Esophagus squamous epithelium (tissue), 5 donors: ENCODE data around the gene SPNS2. TPM values are rescaled to one million over a fixed set of nuclear protein-coding genes. Genes with fewer than 3 reads are reported as not detected.

Experiments used
- DNase-seq: peaks from one replicate; lab custom pipeline; 2025; lab: John Stamatoyannopoulos, UW
- H3K27ac ChIP-seq, 4 donors: fragments of 200-600 bp; sonication (generic); one replicate each; pipeline ENCODE4 v1.5.1; 2016 to 2019; ENCODE audit warnings: mild to moderate bottlenecking in 1 of 4
- H3K27me3 ChIP-seq, 4 donors: fragments of 200-600 bp; sonication (generic); 1 replicate in 3 of 4; 2 replicates in 1 of 4; pipeline versions ENCODE4 v1.5.1 to v1.6.0; 2017 to 2021; ENCODE audit warnings: antibody characterized with exemption in 1 of 4
- H3K36me3 ChIP-seq, 3 donors: fragments of 200-600 bp; sonication (generic); one replicate each; pipeline ENCODE4 v1.5.1; 2016 to 2019
- H3K4me1 ChIP-seq, 3 donors: fragments of 200-600 bp; sonication (generic); one replicate each; pipeline ENCODE4 v1.5.1; 2017 to 2019
- H3K4me3 ChIP-seq, 4 donors: fragments of 200-600 bp; sonication (generic); 1 replicate in 3 of 4; 2 replicates in 1 of 4; pipeline ENCODE4 v1.5.1; 2016 to 2019; ENCODE audit warnings: mild to moderate bottlenecking in 2 of 4, moderate library complexity in 1 of 4
- H3K9me3 ChIP-seq, 3 donors: fragments of 200-600 bp; sonication (generic); one replicate each; pipeline ENCODE4 v1.5.1; 2016 to 2019
- POLR2A ChIP-seq, 4 donors: fragments of 450-650 bp; IDR thresholded peaks; one replicate each; pipeline ENCODE4 v1.6.1; 2017; ENCODE audit warnings: antibody characterized with exemption in 4 of 4, mild to moderate bottlenecking in 4 of 4, moderate library complexity in 3 of 4
- WGBS, 2 donors: methylation state at CpG; one replicate each; pipeline ENCODE4 v1.1.5; 2018; 5-methylcytosine and 5-hydroxymethylcytosine counted together
- intact Hi-C: fragments of 100-400 bp; cut with DNase I; formaldehyde crosslinking; loops from one replicate; pipeline ENCODE4 v1.15.0; 2022
- total RNA-seq, 4 donors: library from RNA; depleted of rRNA; stranded (reverse); fragments of >200 nt; gene quantifications; one replicate each; pipeline ENCODE4 v1.1.0, GENCODE V29; 2016
- TF ChIP-seq, protein P1 (sequence below), 6 experiments: fragments of 450-650 bp in 4 of 6; fragments of 200-600 bp in 2 of 6; sonication (generic) in 2 of 6; IDR thresholded peaks; one replicate each; pipeline ENCODE4 v1.5.1; 2016 to 2019; ENCODE audit warnings: antibody characterized with exemption in 6 of 6, mild to moderate bottlenecking in 4 of 6, moderate library complexity in 4 of 6
- donor health status: DM: yes; HTN: yes; CAD: no.

The SPNS2 gene
- total RNA-seq, 4 donors from 2014 or later: 36.8 to 66.6 (median 47.6) TPM

DNA sequence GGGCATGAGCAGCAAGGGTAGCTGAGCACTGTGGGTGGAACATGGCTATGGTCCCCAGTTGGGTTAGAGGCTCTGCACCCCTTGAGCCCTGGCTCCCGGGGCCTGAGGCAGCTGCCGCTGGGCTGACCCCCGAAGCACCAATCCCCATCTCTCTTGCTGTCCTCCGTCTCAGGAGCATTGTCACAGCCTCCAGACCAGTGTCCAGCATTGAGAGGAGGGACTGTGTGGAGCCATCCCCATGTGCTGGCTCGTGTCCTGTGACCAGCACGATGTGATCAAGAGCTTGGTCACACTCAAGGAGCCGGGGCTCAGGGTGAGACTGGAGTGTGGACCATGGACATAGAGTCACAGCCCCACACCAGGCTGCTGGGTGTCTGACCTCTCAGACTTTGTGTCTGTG, 88.5 kb downstream of the SPNS2 start:
- peak overlapping the region; percentile 38 to 87 (median 56) for H3K27ac ChIP-seq
- 88% methylated on average over 4 of the region's 7 CpGs; no CpG with 5 or more reads in 1 of the 2 donors for WGBS, 2 donors
- TF ChIP-seq, protein P1, sequence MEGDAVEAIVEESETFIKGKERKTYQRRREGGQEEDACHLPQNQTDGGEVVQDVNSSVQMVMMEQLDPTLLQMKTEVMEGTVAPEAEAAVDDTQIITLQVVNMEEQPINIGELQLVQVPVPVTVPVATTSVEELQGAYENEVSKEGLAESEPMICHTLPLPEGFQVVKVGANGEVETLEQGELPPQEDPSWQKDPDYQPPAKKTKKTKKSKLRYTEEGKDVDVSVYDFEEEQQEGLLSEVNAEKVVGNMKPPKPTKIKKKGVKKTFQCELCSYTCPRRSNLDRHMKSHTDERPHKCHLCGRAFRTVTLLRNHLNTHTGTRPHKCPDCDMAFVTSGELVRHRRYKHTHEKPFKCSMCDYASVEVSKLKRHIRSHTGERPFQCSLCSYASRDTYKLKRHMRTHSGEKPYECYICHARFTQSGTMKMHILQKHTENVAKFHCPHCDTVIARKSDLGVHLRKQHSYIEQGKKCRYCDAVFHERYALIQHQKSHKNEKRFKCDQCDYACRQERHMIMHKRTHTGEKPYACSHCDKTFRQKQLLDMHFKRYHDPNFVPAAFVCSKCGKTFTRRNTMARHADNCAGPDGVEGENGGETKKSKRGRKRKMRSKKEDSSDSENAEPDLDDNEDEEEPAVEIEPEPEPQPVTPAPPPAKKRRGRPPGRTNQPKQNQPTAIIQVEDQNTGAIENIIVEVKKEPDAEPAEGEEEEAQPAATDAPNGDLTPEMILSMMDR (IDR thresholded peaks at IDR 0.05): no peak
- TF ChIP-seq POLR2A (IDR thresholded peaks at IDR 0.05): no peak

DNA sequence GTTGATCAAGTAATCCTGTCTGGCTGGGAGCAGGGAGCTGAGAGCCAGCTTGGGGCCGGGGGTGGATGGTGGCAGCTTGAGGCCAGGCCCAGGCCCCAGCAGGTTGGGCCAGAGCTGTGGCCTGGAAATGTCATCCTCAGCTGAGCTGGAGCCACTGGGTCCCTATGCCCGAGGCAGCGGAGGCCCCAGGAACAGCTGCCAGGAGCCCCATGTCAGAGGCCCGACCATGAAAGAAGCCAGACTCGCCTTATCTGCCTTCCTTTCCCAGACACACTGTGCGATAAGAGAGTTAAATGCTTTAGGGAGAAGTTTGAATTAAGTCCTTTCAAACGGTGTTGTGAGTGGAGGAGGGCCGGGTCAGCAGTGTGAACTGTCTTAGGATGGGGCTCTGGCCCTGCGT, 89.1 kb downstream of the SPNS2 start:
- Histone ChIP-seq H3K27ac (peak overlapping the region; percentile 38 to 87 (median 56)), H3K4me1 (peaks cover 6 to 39% (median 12%) of the 10 kb centered on the region in 3 donors), H3K4me3 (no peak overlapping the region), H3K9me3 (no peaks in the 10 kb centered on the region), H3K36me3 (no peaks in the 10 kb centered on the region), H3K27me3 (peaks cover 0 to 78% (median 11%) of the 10 kb centered on the region in 4 donors)
- no peak for DNase-seq
- intact Hi-C loops: no loop called here
- no peak for TF ChIP-seq POLR2A (IDR thresholded peaks at IDR 0.05)
- TF ChIP-seq, protein P1 (IDR thresholded peaks at IDR 0.05): no peak
- WGBS, 2 donors: 64 to 83% methylated on average over 7 to 8 of the region's 9 CpGs

More for the DNA sequence above, 88.5 kb downstream of the SPNS2 start:
- Histone ChIP-seq H3K9me3 (no peaks in the 10 kb centered on the region), H3K36me3 (no peaks in the 10 kb centered on the region), H3K4me3 (no peak overlapping the region), H3K27me3 (peaks cover 0 to 84% (median 11%) of the 10 kb centered on the region in 4 donors), H3K4me1 (peaks cover 6 to 37% (median 12%) of the 10 kb centered on the region in 3 donors)
- intact Hi-C loops: no loop called here
- DNase-seq: no peak

DNA sequence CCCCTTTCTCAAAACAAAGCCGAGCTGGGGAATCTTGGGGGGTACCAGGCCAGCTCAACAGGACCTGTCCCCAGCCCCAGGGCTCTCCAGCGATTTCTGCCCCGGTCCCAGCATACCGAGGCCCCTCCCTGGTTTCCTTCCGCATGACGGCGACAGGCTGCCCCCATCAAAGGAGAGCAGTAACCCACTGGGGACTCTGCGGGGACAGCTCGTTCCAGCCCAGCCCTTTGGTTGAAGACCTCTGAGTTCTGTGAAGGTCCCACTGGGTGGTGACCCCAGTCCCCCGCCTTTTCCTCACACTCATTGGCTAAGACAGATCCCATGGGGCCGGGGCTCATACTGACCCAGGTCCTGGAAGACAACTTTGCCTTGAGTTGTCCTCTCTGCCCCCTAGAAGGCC, 89.7 kb downstream of the SPNS2 start:
- no peaks in the 10 kb centered on the region for H3K9me3 ChIP-seq
- peaks cover 0 to 72% (median 10%) of the 10 kb centered on the region in 4 donors for H3K27me3 ChIP-seq
- peak overlapping the region; percentile 38 to 87 (median 56) for H3K27ac ChIP-seq
- peaks cover 6 to 40% (median 12%) of the 10 kb centered on the region in 3 donors for H3K4me1 ChIP-seq
- WGBS, 2 donors: 65 to 77% methylated on average over 4 to 5 of the region's 11 CpGs
- no peak for DNase-seq
- H3K36me3 ChIP-seq: no peaks in the 10 kb centered on the region
- TF ChIP-seq, protein P1 (IDR thresholded peaks at IDR 0.05): no peak
- TF ChIP-seq POLR2A (IDR thresholded peaks at IDR 0.05): no peak
- intact Hi-C loops: no loop called here
- H3K4me3 ChIP-seq: no peak overlapping the region

Other genes starting within 250 kb of the SPNS2 start
- 10 to 100 TPM; 21.0 to 34.7 (median 26.4) TPM for gene ANKFY1, start 234.9 kb upstream of the SPNS2 start, total RNA-seq
- 10 to 100 TPM; 52.5 to 88.2 (median 73.5) TPM for gene UBE2G1, start 132.2 kb upstream of the SPNS2 start, total RNA-seq
- gene SPNS3, start 64.9 kb upstream of the SPNS2 start, total RNA-seq: under 1 TPM in 1 of 4 donors, not detected in 3; 0.27 TPM
- gene MYBBP1A, start 56.5 kb downstream of the SPNS2 start, total RNA-seq: 10 to 100 TPM; 32.4 to 70.0 (median 54.4) TPM
- 100 to 1,000 TPM in 1 of 4 donors, 10 to 100 TPM in 3; 46.0 to 141 (median 68.5) TPM for gene GGT6, start 61.7 kb downstream of the SPNS2 start, total RNA-seq
- gene SMTNL2, start 85.6 kb downstream of the SPNS2 start, total RNA-seq: under 1 TPM; 0.41 to 0.76 (median 0.69) TPM
- under 1 TPM in 1 of 4 donors, not detected in 3; 0.30 TPM for gene ALOX15, start 142.8 kb downstream of the SPNS2 start, total RNA-seq
- 10 to 100 TPM; 10.3 to 25.0 (median 14.7) TPM for gene PELP1, start 205.3 kb downstream of the SPNS2 start, total RNA-seq
- 10 to 100 TPM in 2 of 4 donors, 1 to 10 TPM in 2; 4.4 to 24.8 (median 10.1) TPM for gene ARRB2, start 211.8 kb downstream of the SPNS2 start, total RNA-seq
- gene MED11, start 232.5 kb downstream of the SPNS2 start, total RNA-seq: 10 to 100 TPM; 17.3 to 45.3 (median 29.7) TPM
- gene ZMYND15, start 241.0 kb downstream of the SPNS2 start, total RNA-seq: 1 to 10 TPM in 2 of 4 donors, not detected in 2; 1.1 to 1.7 TPM
- 10 to 100 TPM; 15.2 to 28.2 (median 19.5) TPM for gene CXCL16, start 241.0 kb downstream of the SPNS2 start, total RNA-seq